Stimulated activated naive CD8-positive, alpha-beta T cell treated with anti-CD3 and anti-CD28 coated beads, Interleukin-15, Interleukin-2, amounts not matched to agents 100 U/mL and 50 U/mL, for 24 hours (primary cell): ENCODE results near the gene GRAP.

Experiments used
- ATAC-seq: fragments of 150-1000 bp; cut with Tn5 transposase; one replicate; pipeline ENCODE4 v1.10.0; 2021
- DNase-seq: peaks from one replicate; pipeline ENCODE4 v3.0.0; 2021

The GRAP gene

GRCh38 chr17:18984273-18985114 lies 62.3 kb downstream of the GRAP start:
- ATAC-seq, result no peak
- DNase-seq, result no peak

GRCh38 chr17:18981642-18982424 lies 64.9 kb downstream of the GRAP start:
- ATAC-seq (peak; percentile 50), DNase-seq (no peak)

- DNase-seq (no peak), ATAC-seq (no peak)
Observed at GRCh38 chr17:18981335-18981641, 65.5 kb downstream of the GRAP start.

GRCh38 chr17:18980682-18981334 lies 65.9 kb downstream of the GRAP start:
- DNase-seq (no peak), ATAC-seq (peak; percentile 8)

GRCh38 chr17:18978655-18979054 lies 68.1 kb downstream of the GRAP start:
- no peak for ATAC-seq

GRCh38 chr17:18978050-18978449 lies 68.7 kb downstream of the GRAP start:
- ATAC-seq (no peak), DNase-seq (no peak)

More at GRCh38 chr17:18978655-18979054, 68.1 kb downstream of the GRAP start:
- no peak for DNase-seq

GRCh38 chr17:18977646-18978045 lies 69.1 kb downstream of the GRAP start:
- ATAC-seq (no peak), DNase-seq (no peak)

- no peak for DNase-seq
- ATAC-seq, result no peak
Observed at GRCh38 chr17:18977021-18977420, 69.7 kb downstream of the GRAP start.

- ATAC-seq (no peak), DNase-seq (no peak)
Observed at GRCh38 chr17:18976201-18976600, 70.6 kb downstream of the GRAP start.

GRCh38 chr17:18975597-18975996 lies 71.2 kb downstream of the GRAP start:
- no peak for DNase-seq
- no peak for ATAC-seq

GRCh38 chr17:18974407-18975149 lies 72.2 kb downstream of the GRAP start:
- peak; percentile 85 for ATAC-seq

GRCh38 chr17:18971801-18972200 lies 75.0 kb downstream of the GRAP start:
- no peak for ATAC-seq

More at GRCh38 chr17:18974407-18975149, 72.2 kb downstream of the GRAP start:
- DNase-seq, result peak; percentile 61

More at GRCh38 chr17:18971801-18972200, 75.0 kb downstream of the GRAP start:
- no peak for DNase-seq
